Mesodermal cell (in vitro differentiated cells): Measurements from ENCODE around the gene SPOCK1.
A peak's percentile ranks its signal among the peaks of the same experiment; 100 is the strongest.

Source experiments
- H3K27ac ChIP-seq: 2 replicates; pipeline ENCODE4 v1.7.0; 2013; ENCODE audit warnings: mild to moderate bottlenecking, low read depth, low read length, moderate library complexity; ENCODE audit not compliant: severe bottlenecking
- H3K36me3 ChIP-seq: 2 replicates; pipeline ENCODE4 v1.7.1; 2013; ENCODE audit warnings: mild to moderate bottlenecking, low read length, moderate library complexity; ENCODE audit not compliant: control insufficient read depth, insufficient read depth
- H3K4me1 ChIP-seq: one replicate; pipeline ENCODE4 v1.7.1; 2013; ENCODE audit warnings: mild to moderate bottlenecking, low read length; ENCODE audit not compliant: insufficient read depth, control insufficient read depth, poor library complexity, severe bottlenecking
- H3K4me3 ChIP-seq: 2 replicates; pipeline ENCODE4 v1.7.0; 2013; ENCODE audit warnings: low read length, control low read depth, mild to moderate bottlenecking; ENCODE audit not compliant: insufficient read depth, poor library complexity, severe bottlenecking; ENCODE audit errors: extremely low read depth
- H3K9me3 ChIP-seq: 2 replicates; pipeline ENCODE4 v1.7.1; 2013; ENCODE audit warnings: mild to moderate bottlenecking, low read length, moderate library complexity; ENCODE audit not compliant: control insufficient read depth
- WGBS, 2 experiments: methylation state at CpG; one replicate each; pipeline ENCODE4 v1.1.5; 2013; ENCODE audit warnings: missing lambda C conversion rate in 2 of 2; ENCODE audit not compliant: insufficient coverage in 2 of 2; 5-methylcytosine and 5-hydroxymethylcytosine counted together

The SPOCK1 gene

GRCh38 chr5:137492331-137492730 lies 6.8 kb downstream of the SPOCK1 start:
- Histone ChIP-seq H3K4me1 (no peaks in the 10 kb centered on the region), H3K4me3 (no peak overlapping the region), H3K36me3 (no peaks in the 10 kb centered on the region), H3K27ac (no peak overlapping the region), H3K9me3 (no peaks in the 10 kb centered on the region)
- WGBS, 2 experiments: no CpG with 5 or more reads among the region's 1 CpG

- Histone ChIP-seq H3K36me3 (no peaks in the 10 kb centered on the region), H3K4me3 (no peak overlapping the region), H3K27ac (no peak overlapping the region), H3K4me1 (no peaks in the 10 kb centered on the region), H3K9me3 (no peaks in the 10 kb centered on the region)
- WGBS, 2 experiments: 88 to 90% methylated on average over 3 to 4 of the region's 4 CpGs
Observed at GRCh38 chr5:137491121-137491520, 8.0 kb downstream of the SPOCK1 start.

GRCh38 chr5:137490591-137490990 lies 8.5 kb downstream of the SPOCK1 start:
- H3K4me3 ChIP-seq: no peak overlapping the region
- H3K9me3 ChIP-seq: no peaks in the 10 kb centered on the region
- H3K4me1 ChIP-seq: no peaks in the 10 kb centered on the region
- no peaks in the 10 kb centered on the region for H3K36me3 ChIP-seq
- 92% methylated on average over 3 of the region's 3 CpGs; no CpG with 5 or more reads in 1 of the 2 experiments for WGBS, 2 experiments
- H3K27ac ChIP-seq: no peak overlapping the region

- Histone ChIP-seq H3K27ac (no peak overlapping the region), H3K36me3 (no peaks in the 10 kb centered on the region), H3K9me3 (no peaks in the 10 kb centered on the region), H3K4me1 (no peaks in the 10 kb centered on the region), H3K4me3 (no peak overlapping the region)
- WGBS, 2 experiments: no CpG with 5 or more reads among the region's 2 CpGs
Observed at GRCh38 chr5:137488974-137489373, 10.2 kb downstream of the SPOCK1 start.

- Histone ChIP-seq H3K4me1 (no peaks in the 10 kb centered on the region), H3K4me3 (no peak overlapping the region), H3K36me3 (no peaks in the 10 kb centered on the region), H3K9me3 (no peaks in the 10 kb centered on the region), H3K27ac (no peak overlapping the region)
- 93 to 95% methylated on average over 5 to 7 of the region's 10 CpGs for WGBS, 2 experiments
Observed at GRCh38 chr5:137488516-137488915, 10.6 kb downstream of the SPOCK1 start.

- H3K4me1 ChIP-seq: no peaks in the 10 kb centered on the region
- no peaks in the 10 kb centered on the region for H3K36me3 ChIP-seq
- H3K9me3 ChIP-seq: no peaks in the 10 kb centered on the region
- no peak overlapping the region for H3K27ac ChIP-seq
- H3K4me3 ChIP-seq: no peak overlapping the region
- WGBS, 2 experiments: 100% methylated on average over 1 of the region's 1 CpG
Observed at GRCh38 chr5:137487600-137487999, 11.5 kb downstream of the SPOCK1 start.

- 60 to 80% methylated on average over 1 of the region's 2 CpGs for WGBS, 2 experiments
- no peak overlapping the region for H3K27ac ChIP-seq
- H3K4me1 ChIP-seq: no peaks in the 10 kb centered on the region
- no peaks in the 10 kb centered on the region for H3K36me3 ChIP-seq
- H3K9me3 ChIP-seq: no peaks in the 10 kb centered on the region
- H3K4me3 ChIP-seq: no peak overlapping the region
Observed at GRCh38 chr5:137486707-137487106, 12.4 kb downstream of the SPOCK1 start.

- WGBS, 2 experiments: 92 to 98% methylated on average over 4 of the region's 4 CpGs
- Histone ChIP-seq H3K36me3 (no peaks in the 10 kb centered on the region), H3K27ac (no peak overlapping the region), H3K4me1 (no peaks in the 10 kb centered on the region), H3K9me3 (no peaks in the 10 kb centered on the region), H3K4me3 (no peak overlapping the region)
Observed at GRCh38 chr5:137481596-137481995, 17.5 kb downstream of the SPOCK1 start.

- Histone ChIP-seq H3K4me1 (no peaks in the 10 kb centered on the region), H3K27ac (no peak overlapping the region), H3K4me3 (no peak overlapping the region), H3K36me3 (no peaks in the 10 kb centered on the region), H3K9me3 (no peaks in the 10 kb centered on the region)
- 44 to 57% methylated on average over 2 to 3 of the region's 3 CpGs for WGBS, 2 experiments
Observed at GRCh38 chr5:137478043-137478442, 21.1 kb downstream of the SPOCK1 start.

GRCh38 chr5:137470921-137471220 lies 28.3 kb downstream of the SPOCK1 start:
- Histone ChIP-seq H3K9me3 (no peaks in the 10 kb centered on the region), H3K36me3 (no peaks in the 10 kb centered on the region), H3K27ac (no peak overlapping the region), H3K4me3 (no peak overlapping the region), H3K4me1 (peaks cover 10% of the 10 kb centered on the region)
- 77 to 100% methylated on average over 1 to 4 of the region's 4 CpGs for WGBS, 2 experiments

- no peak overlapping the region for H3K4me3 ChIP-seq
- peak overlapping the region; percentile 64 for H3K27ac ChIP-seq
- H3K9me3 ChIP-seq: no peaks in the 10 kb centered on the region
- H3K4me1 ChIP-seq: peaks cover 10% of the 10 kb centered on the region
- H3K36me3 ChIP-seq: no peaks in the 10 kb centered on the region
- 90 to 93% methylated on average over 4 of the region's 5 CpGs for WGBS, 2 experiments
Observed at GRCh38 chr5:137470111-137470920, 28.8 kb downstream of the SPOCK1 start.
